Uterus (tissue), 4 donors: ENCODE results near the gene FAM237A. TPM values are rescaled to one million over a fixed set of nuclear protein-coding genes. Genes with fewer than 3 reads are reported as not detected.

Source experiments
- DNase-seq, 2 donors: peaks; one replicate each; pipeline ENCODE4 v3.0.0-alpha.2; 2019 to 2020
- H3K27ac ChIP-seq, 2 donors: fragments of 200-600 bp; sonication (generic); 1 replicate in 1 of 2; 2 replicates in 1 of 2; pipeline ENCODE4 v1.5.1; 2016 to 2018
- H3K27me3 ChIP-seq, 2 donors: fragments of 200-600 bp; sonication (generic); one replicate each; pipeline ENCODE4 v1.5.1; 2018 to 2019; ENCODE audit warnings: control low read depth in 1 of 2
- H3K36me3 ChIP-seq, 2 donors: fragments of 200-600 bp; sonication (generic); one replicate each; pipeline ENCODE4 v1.5.1; 2019; ENCODE audit warnings: control low read depth in 1 of 2
- H3K4me1 ChIP-seq, 2 donors: fragments of 200-600 bp; sonication (generic); one replicate each; pipeline ENCODE4 v1.5.1; 2018 to 2019; ENCODE audit warnings: control low read depth in 1 of 2
- H3K4me3 ChIP-seq, 2 donors: fragments of 200-600 bp; sonication (generic); 1 replicate in 1 of 2; 2 replicates in 1 of 2; pipeline ENCODE4 v1.5.1; 2018 to 2019; ENCODE audit warnings: mild to moderate bottlenecking in 1 of 2
- H3K9me3 ChIP-seq, 2 donors: fragments of 200-600 bp; sonication (generic); one replicate each; pipeline ENCODE4 v1.5.1; 2019; ENCODE audit warnings: control low read depth in 1 of 2
- POLR2A ChIP-seq, 2 donors: fragments of 450-650 bp; IDR thresholded peaks; one replicate each; pipeline ENCODE4 v1.6.1; 2016; ENCODE audit warnings: antibody characterized with exemption in 2 of 2, mild to moderate bottlenecking in 1 of 2, moderate library complexity in 1 of 2
- intact Hi-C: fragments of 100-400 bp; cut with DNase I; formaldehyde crosslinking; loops from one replicate; pipeline ENCODE4 v1.15.1; 2023; ENCODE audit warnings: low total_unique reads
- total RNA-seq, 4 donors: library from RNA; depleted of rRNA in 3 of 4; stranded (reverse); fragments of >200 nt in 3 of 4; gene quantifications; one replicate each; pipeline versions ENCODE4 v1.1.0 to v1.2.4, GENCODE V29; 2014 to 2023
- TF ChIP-seq, protein P1 (sequence below), 4 experiments: fragments of 200-600 bp in 2 of 4; fragments of 450-650 bp in 2 of 4; sonication (generic) in 2 of 4; IDR thresholded peaks; one replicate each; pipeline ENCODE4 v1.5.1; 2016 to 2019; ENCODE audit warnings: antibody characterized with exemption in 4 of 4, mild to moderate bottlenecking in 2 of 4, moderate library complexity in 1 of 4
- donor health status: DM: yes; HTN: yes; CAD: no.

The FAM237A gene
- total RNA-seq, 4 donors from 2014 or later: not detected

DNA sequence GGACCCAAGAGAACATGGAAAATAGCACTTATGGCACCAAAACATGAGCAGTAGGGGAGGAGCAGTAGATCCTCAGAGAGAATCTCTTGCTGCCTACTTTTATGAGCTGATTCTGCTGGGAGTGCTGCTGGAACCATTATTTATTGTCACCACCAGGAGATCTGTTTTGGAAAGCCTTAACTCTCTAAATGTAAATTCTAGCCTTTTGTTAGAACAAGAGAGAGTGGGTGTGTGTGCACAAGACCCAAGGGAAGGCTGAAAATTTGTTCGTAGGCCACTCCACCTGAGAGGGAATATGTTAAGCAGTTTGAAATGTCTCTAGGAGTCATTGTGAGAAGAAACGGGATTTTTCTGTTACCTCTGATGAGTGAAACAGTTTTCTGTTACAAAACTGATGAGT is 16.2 kb upstream of the FAM237A start:
- intact Hi-C loops: no loop called here
- TF ChIP-seq, protein P1, sequence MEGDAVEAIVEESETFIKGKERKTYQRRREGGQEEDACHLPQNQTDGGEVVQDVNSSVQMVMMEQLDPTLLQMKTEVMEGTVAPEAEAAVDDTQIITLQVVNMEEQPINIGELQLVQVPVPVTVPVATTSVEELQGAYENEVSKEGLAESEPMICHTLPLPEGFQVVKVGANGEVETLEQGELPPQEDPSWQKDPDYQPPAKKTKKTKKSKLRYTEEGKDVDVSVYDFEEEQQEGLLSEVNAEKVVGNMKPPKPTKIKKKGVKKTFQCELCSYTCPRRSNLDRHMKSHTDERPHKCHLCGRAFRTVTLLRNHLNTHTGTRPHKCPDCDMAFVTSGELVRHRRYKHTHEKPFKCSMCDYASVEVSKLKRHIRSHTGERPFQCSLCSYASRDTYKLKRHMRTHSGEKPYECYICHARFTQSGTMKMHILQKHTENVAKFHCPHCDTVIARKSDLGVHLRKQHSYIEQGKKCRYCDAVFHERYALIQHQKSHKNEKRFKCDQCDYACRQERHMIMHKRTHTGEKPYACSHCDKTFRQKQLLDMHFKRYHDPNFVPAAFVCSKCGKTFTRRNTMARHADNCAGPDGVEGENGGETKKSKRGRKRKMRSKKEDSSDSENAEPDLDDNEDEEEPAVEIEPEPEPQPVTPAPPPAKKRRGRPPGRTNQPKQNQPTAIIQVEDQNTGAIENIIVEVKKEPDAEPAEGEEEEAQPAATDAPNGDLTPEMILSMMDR (IDR thresholded peaks at IDR 0.05): no peak
- DNase-seq: no peak

DNA sequence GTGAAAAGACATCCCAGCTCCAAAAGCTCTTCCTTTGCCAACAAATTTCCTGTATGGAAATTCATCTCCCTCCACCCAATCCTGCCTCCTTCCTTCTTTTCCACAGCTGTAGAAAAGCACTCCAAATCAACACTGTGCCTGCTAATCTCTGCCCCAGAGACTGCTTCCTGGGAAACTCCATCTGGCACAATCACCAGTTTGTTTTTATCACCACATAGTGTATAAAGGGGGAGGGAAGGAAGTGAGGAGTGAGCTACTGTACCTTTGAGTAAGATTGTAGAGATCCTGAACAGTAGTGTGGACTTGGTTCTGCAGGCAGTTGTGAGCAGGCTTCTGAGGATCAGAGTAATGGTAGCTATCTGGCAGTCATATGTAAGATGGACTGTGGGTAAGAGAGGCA is 14.7 kb upstream of the FAM237A start:
- Histone ChIP-seq H3K27ac (no peak overlapping the region), H3K4me3 (no peak overlapping the region), H3K27me3 (peaks cover 0 to 3% of the 10 kb centered on the region in 2 donors), H3K4me1 (no peaks in the 10 kb centered on the region), H3K36me3 (no peaks in the 10 kb centered on the region), H3K9me3 (no peaks in the 10 kb centered on the region)
- DNase-seq: no peak
- TF ChIP-seq, protein P1 (IDR thresholded peaks at IDR 0.05): no peak
- TF ChIP-seq POLR2A (IDR thresholded peaks at IDR 0.05): no peak
- intact Hi-C loops: no loop called here

More for the DNA sequence above, 16.2 kb upstream of the FAM237A start:
- H3K4me1 ChIP-seq: no peaks in the 10 kb centered on the region
- H3K36me3 ChIP-seq: no peaks in the 10 kb centered on the region
- no peaks in the 10 kb centered on the region for H3K9me3 ChIP-seq
- peaks cover 0 to 3% of the 10 kb centered on the region in 2 donors for H3K27me3 ChIP-seq
- H3K27ac ChIP-seq: no peak overlapping the region
- no peak overlapping the region for H3K4me3 ChIP-seq

DNA sequence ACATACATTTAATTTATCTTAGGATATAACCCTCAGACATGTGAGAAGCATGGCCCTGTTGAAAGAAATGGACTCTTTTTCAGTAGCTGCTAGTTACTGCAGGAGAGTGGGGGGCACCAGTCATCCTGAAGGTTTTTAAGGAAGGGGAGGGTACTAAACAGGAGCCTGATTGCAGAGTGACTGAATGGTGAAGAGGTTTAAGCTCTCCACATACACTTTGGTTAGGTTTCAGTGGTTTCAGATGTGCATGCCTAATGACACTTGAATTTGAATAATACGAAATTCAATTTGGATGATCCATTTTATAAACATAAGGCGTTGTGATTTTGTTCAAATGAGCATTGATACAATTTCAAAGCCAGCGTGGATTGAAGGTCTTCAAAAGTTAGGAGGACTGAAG is 10.9 kb upstream of the FAM237A start:
- Histone ChIP-seq H3K36me3 (no peaks in the 10 kb centered on the region), H3K27me3 (no peaks in the 10 kb centered on the region), H3K27ac (no peak overlapping the region), H3K4me1 (no peaks in the 10 kb centered on the region), H3K9me3 (no peaks in the 10 kb centered on the region), H3K4me3 (no peak overlapping the region)
- DNase-seq: no peak
- intact Hi-C loops: no loop called here
- TF ChIP-seq, protein P1 (IDR thresholded peaks at IDR 0.05): no peak
- TF ChIP-seq POLR2A (IDR thresholded peaks at IDR 0.05): no peak

DNA sequence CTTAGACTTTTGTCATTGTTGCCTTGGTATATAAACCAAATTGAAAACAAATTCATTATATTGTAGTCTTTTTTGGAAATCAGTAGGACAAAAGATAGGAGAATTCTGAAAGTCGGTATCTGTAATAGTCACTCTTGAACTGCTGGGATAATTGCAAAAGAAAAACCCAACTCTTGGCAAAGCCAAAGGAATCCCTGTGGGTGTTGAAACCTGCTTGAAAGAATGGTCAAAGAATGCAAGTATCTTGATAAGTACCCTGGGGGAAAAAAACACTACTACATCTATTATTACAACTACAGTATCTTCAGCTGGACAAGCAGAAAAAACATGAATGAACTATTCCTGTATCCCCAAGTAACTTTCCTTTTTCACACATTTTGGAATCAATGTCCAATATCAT is 7.3 kb upstream of the FAM237A start:
- H3K4me1 ChIP-seq: no peaks in the 10 kb centered on the region
- H3K36me3 ChIP-seq: no peaks in the 10 kb centered on the region
- no peak overlapping the region for H3K4me3 ChIP-seq
- no peaks in the 10 kb centered on the region for H3K27me3 ChIP-seq
- H3K9me3 ChIP-seq: no peaks in the 10 kb centered on the region
- TF ChIP-seq, protein P1 (IDR thresholded peaks at IDR 0.05): no peak
- TF ChIP-seq POLR2A (IDR thresholded peaks at IDR 0.05): no peak
- intact Hi-C loops: no loop called here
- H3K27ac ChIP-seq: no peak overlapping the region
- no peak for DNase-seq

DNA sequence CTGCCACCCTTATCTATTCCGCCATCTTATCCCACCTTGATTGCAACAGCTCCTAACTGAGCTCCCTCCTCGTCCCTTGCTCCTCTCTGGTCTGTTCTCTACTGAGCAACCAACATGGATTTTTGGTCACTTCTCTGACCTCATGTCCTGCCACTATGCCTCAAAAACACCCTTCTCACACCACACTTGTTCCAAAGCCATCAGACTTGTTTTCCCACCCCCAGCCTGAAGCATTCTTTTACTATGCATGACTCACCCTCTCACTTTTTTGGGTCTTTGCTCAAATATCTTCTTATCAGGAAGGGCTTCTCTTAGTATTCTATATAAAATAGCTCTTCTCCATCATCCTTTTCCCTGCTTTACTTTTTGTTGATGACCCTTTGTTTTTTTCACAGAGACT is 2.7 kb upstream of the FAM237A start:
- intact Hi-C loops: no loop called here
- no peaks in the 10 kb centered on the region for H3K9me3 ChIP-seq
- no peak overlapping the region for H3K27ac ChIP-seq
- DNase-seq: no peak
- TF ChIP-seq, protein P1 (IDR thresholded peaks at IDR 0.05): no peak
- TF ChIP-seq POLR2A (IDR thresholded peaks at IDR 0.05): no peak
- H3K4me1 ChIP-seq: no peaks in the 10 kb centered on the region
- H3K4me3 ChIP-seq: no peak overlapping the region
- H3K36me3 ChIP-seq: no peaks in the 10 kb centered on the region
- peaks cover 0 to 3% of the 10 kb centered on the region in 2 donors for H3K27me3 ChIP-seq
